Measurements from ENCODE around the gene PRDM4.

Gene PRDM4

GRCh38 chr12:107776171-107776570 lies 15.2 kb upstream of the PRDM4 start:
- H3K27me3 ChIP-seq (replicated peaks; ENCODE audit: control insufficient read depth, insufficient read depth, low read length) = peaks cover 2% of the 10 kb centered on the region; the same call in 1 of the 2 replicates
- no peaks in the 10 kb centered on the region for H3K36me3 ChIP-seq (ENCODE audit: control insufficient read depth, insufficient read depth, low read length)
- no peak for TF ChIP-seq CTCF (IDR thresholded peaks at IDR 0.05; ENCODE audit: insufficient read depth, low read length, poor library complexity, severe bottlenecking)
- no peak for DNase-seq (ENCODE audit: extremely low read depth, insufficient read length)
- no peak overlapping the region for H3K4me3 ChIP-seq (replicated peaks; ENCODE audit: low read depth, low read length)

- no peak for DNase-seq (ENCODE audit: extremely low read depth, insufficient read length)
- peaks cover 2% of the 10 kb centered on the region; the same call in 1 of the 2 replicates for H3K27me3 ChIP-seq (replicated peaks; ENCODE audit: control insufficient read depth, insufficient read depth, low read length)
- no peak overlapping the region for H3K4me3 ChIP-seq (replicated peaks; ENCODE audit: low read depth, low read length)
- H3K36me3 ChIP-seq (ENCODE audit: control insufficient read depth, insufficient read depth, low read length) = no peaks in the 10 kb centered on the region
- TF ChIP-seq CTCF (IDR thresholded peaks at IDR 0.05; ENCODE audit: insufficient read depth, low read length, poor library complexity, severe bottlenecking) = no peak
Observed at GRCh38 chr12:107775093-107775721, 14.3 kb upstream of the PRDM4 start.

- Histone ChIP-seq H3K27me3 (replicated peaks; ENCODE audit: control insufficient read depth, insufficient read depth, low read length) (peaks cover 2% of the 10 kb centered on the region; the same call in 1 of the 2 replicates), H3K36me3 (ENCODE audit: control insufficient read depth, insufficient read depth, low read length) (no peaks in the 10 kb centered on the region), H3K4me3 (replicated peaks; ENCODE audit: low read depth, low read length) (no peak within 1 kb of the TSS)
- DNase-seq (ENCODE audit: extremely low read depth, insufficient read length) = no peak
- no peak for TF ChIP-seq CTCF (IDR thresholded peaks at IDR 0.05; ENCODE audit: insufficient read depth, low read length, poor library complexity, severe bottlenecking)
Observed at GRCh38 chr12:107774349-107775029, 13.6 kb upstream of the PRDM4 start, which contains the start of gene ASCL4. Gene ASCL4 (plus strand): TSS chr12:107774704. CDS start chr12:107775219, 515 bp downstream.

GRCh38 chr12:107767466-107767865 lies 6.5 kb upstream of the PRDM4 start:
- Histone ChIP-seq H3K27me3 (replicated peaks; ENCODE audit: control insufficient read depth, insufficient read depth, low read length) (no peaks in the 10 kb centered on the region), H3K4me3 (replicated peaks; ENCODE audit: low read depth, low read length) (no peak overlapping the region), H3K36me3 (ENCODE audit: control insufficient read depth, insufficient read depth, low read length) (no peaks in the 10 kb centered on the region)
- no peak for DNase-seq (ENCODE audit: extremely low read depth, insufficient read length)
- TF ChIP-seq CTCF (IDR thresholded peaks at IDR 0.05; ENCODE audit: insufficient read depth, low read length, poor library complexity, severe bottlenecking) = no peak

GRCh38 chr12:107765316-107765715 lies 4.4 kb upstream of the PRDM4 start:
- TF ChIP-seq CTCF (IDR thresholded peaks at IDR 0.05; ENCODE audit: insufficient read depth, low read length, poor library complexity, severe bottlenecking) = no peak
- DNase-seq (ENCODE audit: extremely low read depth, insufficient read length) = no peak
- no peaks in the 10 kb centered on the region for H3K36me3 ChIP-seq (ENCODE audit: control insufficient read depth, insufficient read depth, low read length)
- no peak overlapping the region for H3K4me3 ChIP-seq (replicated peaks; ENCODE audit: low read depth, low read length)
- H3K27me3 ChIP-seq (replicated peaks; ENCODE audit: control insufficient read depth, insufficient read depth, low read length) = no peaks in the 10 kb centered on the region
